Measurements from ENCODE around the gene SCNN1A.

Gene SCNN1A

GRCh38 chr12:6311822-6312528 is 63.4 kb downstream of the SCNN1A start:
- Histone ChIP-seq H3K4me1 (ENCODE audit: insufficient read depth, insufficient read length) (peaks cover 52% of the 10 kb centered on the region), H3K9me3 (ENCODE audit: insufficient read depth, low read length) (no peaks in the 10 kb centered on the region), H3K27me3 (ENCODE audit: insufficient read depth, insufficient read length) (peaks cover 11% of the 10 kb centered on the region), H3K4me3 (ENCODE audit: insufficient read length, low read depth) (no peak overlapping the region), H3K9ac (ENCODE audit: insufficient read length, low read depth) (no peak overlapping the region), H3K36me3 (ENCODE audit: insufficient read depth, insufficient read length, low read length) (peaks cover 33% of the 10 kb centered on the region)
- TF ChIP-seq SUZ12 (IDR thresholded peaks at IDR 0.05; ENCODE audit: extremely low read depth, insufficient read depth, insufficient read length) (no peak), ZNF274 (IDR thresholded peaks at IDR 0.05; ENCODE audit: low read depth, low read length) (no peak), YY1 (IDR thresholded peaks at IDR 0.05; ENCODE audit: insufficient read depth, insufficient read length) (no peak)
- DNase-seq (ENCODE audit: low read depth, low spot score): no peak

GRCh38 chr12:6310771-6311610 is 64.4 kb downstream of the SCNN1A start:
- TF ChIP-seq YY1 (IDR thresholded peaks at IDR 0.05; ENCODE audit: insufficient read depth, insufficient read length) (no peak), SUZ12 (IDR thresholded peaks at IDR 0.05; ENCODE audit: extremely low read depth, insufficient read depth, insufficient read length) (no peak), ZNF274 (IDR thresholded peaks at IDR 0.05; ENCODE audit: low read depth, low read length) (no peak)
- Histone ChIP-seq H3K27me3 (ENCODE audit: insufficient read depth, insufficient read length) (peaks cover 11% of the 10 kb centered on the region), H3K4me1 (ENCODE audit: insufficient read depth, insufficient read length) (peaks cover 53% of the 10 kb centered on the region), H3K4me3 (ENCODE audit: insufficient read length, low read depth) (peak overlapping the region; percentile 61), H3K9ac (ENCODE audit: insufficient read length, low read depth) (peak overlapping the region; percentile 73), H3K36me3 (ENCODE audit: insufficient read depth, insufficient read length, low read length) (peaks cover 26% of the 10 kb centered on the region), H3K9me3 (ENCODE audit: insufficient read depth, low read length) (no peaks in the 10 kb centered on the region)
- DNase-seq (ENCODE audit: low read depth, low spot score): no peak

- Histone ChIP-seq H3K4me1 (ENCODE audit: insufficient read depth, insufficient read length) (peaks cover 31% of the 10 kb centered on the region), H3K4me3 (ENCODE audit: insufficient read length, low read depth) (no peak overlapping the region), H3K36me3 (ENCODE audit: insufficient read depth, insufficient read length, low read length) (no peaks in the 10 kb centered on the region), H3K27me3 (ENCODE audit: insufficient read depth, insufficient read length) (peaks cover 11% of the 10 kb centered on the region), H3K9me3 (ENCODE audit: insufficient read depth, low read length) (no peaks in the 10 kb centered on the region), H3K9ac (ENCODE audit: insufficient read length, low read depth) (no peak overlapping the region)
- DNase-seq (ENCODE audit: low read depth, low spot score): no peak
- no peak for TF ChIP-seq SUZ12 (IDR thresholded peaks at IDR 0.05; ENCODE audit: extremely low read depth, insufficient read depth, insufficient read length)
- TF ChIP-seq YY1 (IDR thresholded peaks at IDR 0.05; ENCODE audit: insufficient read depth, insufficient read length): no peak
- no peak for TF ChIP-seq ZNF274 (IDR thresholded peaks at IDR 0.05; ENCODE audit: low read depth, low read length)
Observed at GRCh38 chr12:6307529-6307928, 67.8 kb downstream of the SCNN1A start.

GRCh38 chr12:6306599-6307220 is 68.7 kb downstream of the SCNN1A start:
- H3K4me3 ChIP-seq (ENCODE audit: insufficient read length, low read depth): no peak overlapping the region
- DNase-seq (ENCODE audit: low read depth, low spot score): no peak
- peaks cover 11% of the 10 kb centered on the region for H3K27me3 ChIP-seq (ENCODE audit: insufficient read depth, insufficient read length)
- TF ChIP-seq SUZ12 (IDR thresholded peaks at IDR 0.05; ENCODE audit: extremely low read depth, insufficient read depth, insufficient read length) (no peak), ZNF274 (IDR thresholded peaks at IDR 0.05; ENCODE audit: low read depth, low read length) (no peak), YY1 (IDR thresholded peaks at IDR 0.05; ENCODE audit: insufficient read depth, insufficient read length) (no peak)
- H3K36me3 ChIP-seq (ENCODE audit: insufficient read depth, insufficient read length, low read length): no peaks in the 10 kb centered on the region
- peaks cover 24% of the 10 kb centered on the region for H3K4me1 ChIP-seq (ENCODE audit: insufficient read depth, insufficient read length)
- no peak overlapping the region for H3K9ac ChIP-seq (ENCODE audit: insufficient read length, low read depth)
- no peaks in the 10 kb centered on the region for H3K9me3 ChIP-seq (ENCODE audit: insufficient read depth, low read length)

GRCh38 chr12:6306151-6306550 is 69.2 kb downstream of the SCNN1A start:
- H3K36me3 ChIP-seq (ENCODE audit: insufficient read depth, insufficient read length, low read length): no peaks in the 10 kb centered on the region
- H3K4me1 ChIP-seq (ENCODE audit: insufficient read depth, insufficient read length): peaks cover 21% of the 10 kb centered on the region
- TF ChIP-seq SUZ12 (IDR thresholded peaks at IDR 0.05; ENCODE audit: extremely low read depth, insufficient read depth, insufficient read length) (no peak), YY1 (IDR thresholded peaks at IDR 0.05; ENCODE audit: insufficient read depth, insufficient read length) (no peak), ZNF274 (IDR thresholded peaks at IDR 0.05; ENCODE audit: low read depth, low read length) (no peak)
- no peak for DNase-seq (ENCODE audit: low read depth, low spot score)
- peaks cover 11% of the 10 kb centered on the region for H3K27me3 ChIP-seq (ENCODE audit: insufficient read depth, insufficient read length)
- H3K9me3 ChIP-seq (ENCODE audit: insufficient read depth, low read length): no peaks in the 10 kb centered on the region
- no peak overlapping the region for H3K4me3 ChIP-seq (ENCODE audit: insufficient read length, low read depth)
- no peak overlapping the region for H3K9ac ChIP-seq (ENCODE audit: insufficient read length, low read depth)

GRCh38 chr12:6303071-6303470 is 72.3 kb downstream of the SCNN1A start:
- Histone ChIP-seq H3K4me1 (ENCODE audit: insufficient read depth, insufficient read length) (peaks cover 9% of the 10 kb centered on the region), H3K4me3 (ENCODE audit: insufficient read length, low read depth) (no peak overlapping the region), H3K36me3 (ENCODE audit: insufficient read depth, insufficient read length, low read length) (no peaks in the 10 kb centered on the region), H3K27me3 (ENCODE audit: insufficient read depth, insufficient read length) (no peaks in the 10 kb centered on the region), H3K9me3 (ENCODE audit: insufficient read depth, low read length) (no peaks in the 10 kb centered on the region), H3K9ac (ENCODE audit: insufficient read length, low read depth) (no peak overlapping the region)
- DNase-seq (ENCODE audit: low read depth, low spot score): no peak
- no peak for TF ChIP-seq SUZ12 (IDR thresholded peaks at IDR 0.05; ENCODE audit: extremely low read depth, insufficient read depth, insufficient read length)
- no peak for TF ChIP-seq YY1 (IDR thresholded peaks at IDR 0.05; ENCODE audit: insufficient read depth, insufficient read length)
- TF ChIP-seq ZNF274 (IDR thresholded peaks at IDR 0.05; ENCODE audit: low read depth, low read length): no peak

- H3K36me3 ChIP-seq (ENCODE audit: insufficient read depth, insufficient read length, low read length): no peaks in the 10 kb centered on the region
- no peak overlapping the region for H3K9ac ChIP-seq (ENCODE audit: insufficient read length, low read depth)
- no peaks in the 10 kb centered on the region for H3K9me3 ChIP-seq (ENCODE audit: insufficient read depth, low read length)
- DNase-seq (ENCODE audit: low read depth, low spot score): no peak
- peaks cover 8% of the 10 kb centered on the region for H3K4me1 ChIP-seq (ENCODE audit: insufficient read depth, insufficient read length)
- no peaks in the 10 kb centered on the region for H3K27me3 ChIP-seq (ENCODE audit: insufficient read depth, insufficient read length)
- no peak for TF ChIP-seq YY1 (IDR thresholded peaks at IDR 0.05; ENCODE audit: insufficient read depth, insufficient read length)
- no peak for TF ChIP-seq SUZ12 (IDR thresholded peaks at IDR 0.05; ENCODE audit: extremely low read depth, insufficient read depth, insufficient read length)
- H3K4me3 ChIP-seq (ENCODE audit: insufficient read length, low read depth): no peak overlapping the region
Observed at GRCh38 chr12:6302621-6303020, 72.7 kb downstream of the SCNN1A start.

All from NT2/D1 (cell line).